ENCODE data around the gene SLC5A7. TPM values are rescaled to one million over a fixed set of nuclear protein-coding genes. Genes with fewer than 3 reads are reported as not detected.

SLC5A7 gene
- total and polyA plus RNA-seq, 4 donors = 0.06 to 2.1 (median 0.44) TPM

- Histone ChIP-seq H3K36me3 (ENCODE audit: control insufficient read depth in 4 of 4, insufficient read depth in 4 of 4, low read length in 4 of 4) (no peaks in the 10 kb centered on the region), H3K4me3 (no peak overlapping the region), H3K4me1 (ENCODE audit: control insufficient read depth in 5 of 5, insufficient read depth in 5 of 5, low read length in 5 of 5) (no peaks in the 10 kb centered on the region), H3K27ac (ENCODE audit: low read depth in 1 of 2, low read length in 1 of 2) (no peak overlapping the region), H3K9me3 (ENCODE audit: control insufficient read depth in 4 of 4, insufficient read depth in 3 of 4, low read length in 3 of 4) (peaks cover 0 to 13% (median 5%) of the 10 kb centered on the region in 4 donors), H3K27me3 (ENCODE audit: control insufficient read depth in 3 of 3, insufficient read depth in 3 of 3, low read length in 2 of 3) (no peaks in the 10 kb centered on the region), H3K9ac (ENCODE audit: insufficient read depth in 1 of 2, low read length in 2 of 2) (no peak overlapping the region)
- ATAC-seq (ENCODE audit: insufficient read depth, low FRiP score) = no peak
- no peak for DNase-seq
- 85 to 96% methylated on average over 1 of the region's 1 CpG for WGBS, 2 donors
- no peak for TF ChIP-seq CTCF (IDR thresholded peaks at IDR 0.05; ENCODE audit: control extremely low read depth, extremely low read depth)
Measured at GRCh38 chr2:108013305-108013704, 27.0 kb downstream of the SLC5A7 start.

GRCh38 chr2:108022628-108023027, 36.3 kb downstream of the SLC5A7 start:
- TF ChIP-seq CTCF (IDR thresholded peaks at IDR 0.05; ENCODE audit: control extremely low read depth, extremely low read depth) = no peak
- no peaks in the 10 kb centered on the region for H3K9me3 ChIP-seq (ENCODE audit: control insufficient read depth in 4 of 4, insufficient read depth in 3 of 4, low read length in 3 of 4)
- no peak for DNase-seq
- ATAC-seq (ENCODE audit: insufficient read depth, low FRiP score) = no peak
- H3K4me3 ChIP-seq = no peak overlapping the region
- no peaks in the 10 kb centered on the region for H3K27me3 ChIP-seq (ENCODE audit: control insufficient read depth in 3 of 3, insufficient read depth in 3 of 3, low read length in 2 of 3)
- no peak overlapping the region for H3K27ac ChIP-seq (ENCODE audit: low read depth in 1 of 2, low read length in 1 of 2)
- no peak overlapping the region for H3K9ac ChIP-seq (ENCODE audit: insufficient read depth in 1 of 2, low read length in 2 of 2)
- H3K36me3 ChIP-seq (ENCODE audit: control insufficient read depth in 4 of 4, insufficient read depth in 4 of 4, low read length in 4 of 4) = no peaks in the 10 kb centered on the region
- no peaks in the 10 kb centered on the region for H3K4me1 ChIP-seq (ENCODE audit: control insufficient read depth in 5 of 5, insufficient read depth in 5 of 5, low read length in 5 of 5)

- TF ChIP-seq CTCF (IDR thresholded peaks at IDR 0.05; ENCODE audit: control extremely low read depth, extremely low read depth) = no peak
- no peaks in the 10 kb centered on the region for H3K4me1 ChIP-seq (ENCODE audit: control insufficient read depth in 5 of 5, insufficient read depth in 5 of 5, low read length in 5 of 5)
- H3K36me3 ChIP-seq (ENCODE audit: control insufficient read depth in 4 of 4, insufficient read depth in 4 of 4, low read length in 4 of 4) = no peaks in the 10 kb centered on the region
- no peak for ATAC-seq (ENCODE audit: insufficient read depth, low FRiP score)
- 82 to 89% methylated on average over 4 of the region's 4 CpGs for WGBS, 2 donors
- DNase-seq = no peak
- H3K9me3 ChIP-seq (ENCODE audit: control insufficient read depth in 4 of 4, insufficient read depth in 3 of 4, low read length in 3 of 4) = no peaks in the 10 kb centered on the region
- H3K4me3 ChIP-seq = no peak overlapping the region
- H3K27ac ChIP-seq (ENCODE audit: low read depth in 1 of 2, low read length in 1 of 2) = no peak overlapping the region
- no peak overlapping the region for H3K9ac ChIP-seq (ENCODE audit: insufficient read depth in 1 of 2, low read length in 2 of 2)
- no peaks in the 10 kb centered on the region for H3K27me3 ChIP-seq (ENCODE audit: control insufficient read depth in 3 of 3, insufficient read depth in 3 of 3, low read length in 2 of 3)
Measured at GRCh38 chr2:108023776-108024175, 37.5 kb downstream of the SLC5A7 start.

- H3K9ac ChIP-seq (ENCODE audit: insufficient read depth in 1 of 2, low read length in 2 of 2) = no peak overlapping the region
- no peak overlapping the region for H3K4me3 ChIP-seq
- no peak for TF ChIP-seq CTCF (IDR thresholded peaks at IDR 0.05; ENCODE audit: control extremely low read depth, extremely low read depth)
- no peaks in the 10 kb centered on the region for H3K9me3 ChIP-seq (ENCODE audit: control insufficient read depth in 4 of 4, insufficient read depth in 3 of 4, low read length in 3 of 4)
- H3K27ac ChIP-seq (ENCODE audit: low read depth in 1 of 2, low read length in 1 of 2) = no peak overlapping the region
- DNase-seq (no peak), ATAC-seq (ENCODE audit: insufficient read depth, low FRiP score) (no peak)
- no peaks in the 10 kb centered on the region for H3K27me3 ChIP-seq (ENCODE audit: control insufficient read depth in 3 of 3, insufficient read depth in 3 of 3, low read length in 2 of 3)
- H3K4me1 ChIP-seq (ENCODE audit: control insufficient read depth in 5 of 5, insufficient read depth in 5 of 5, low read length in 5 of 5) = peaks cover 0 to 13% (median 0%) of the 10 kb centered on the region in 5 donors
- no peaks in the 10 kb centered on the region for H3K36me3 ChIP-seq (ENCODE audit: control insufficient read depth in 4 of 4, insufficient read depth in 4 of 4, low read length in 4 of 4)
- 92 to 96% methylated on average over 1 of the region's 1 CpG for WGBS, 2 donors
Measured at GRCh38 chr2:108026092-108026794, 39.9 kb downstream of the SLC5A7 start.

Data from lung (tissue), 12 donors.